ENCODE results near the gene ATP9A. TPM values are rescaled to one million over a fixed set of nuclear protein-coding genes. Genes with fewer than 3 reads are reported as not detected.

The ATP9A gene
- total RNA-seq, 2 donors from 2014 or later = 16.8 to 24.6 TPM

DNA sequence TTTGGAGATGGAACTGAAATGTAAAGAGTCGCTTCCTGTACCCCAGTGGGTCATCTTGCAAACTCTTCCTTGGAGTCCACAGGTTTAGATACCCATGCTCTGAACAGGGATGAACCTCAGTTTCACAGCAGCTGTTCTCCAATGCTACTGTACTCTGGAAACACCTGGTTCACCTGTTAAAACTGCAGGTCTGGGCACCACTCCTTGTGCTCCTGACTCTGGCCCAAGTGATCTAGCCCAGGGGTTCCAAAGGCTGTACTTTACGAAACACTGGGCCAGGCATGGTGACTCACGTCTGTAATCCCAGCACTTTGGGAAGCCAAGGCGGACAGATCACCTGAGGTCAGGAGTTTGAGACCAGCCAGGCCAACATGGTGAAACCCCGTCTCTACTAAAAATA lies 102.1 kb downstream of the ATP9A start:
- DNase-seq (peak in 1 of 4 donors; percentile 12), ATAC-seq (no peak)
- intact Hi-C loops (cut with DNase I) = no loop called here
- Histone ChIP-seq H3K4me3 (no peak overlapping the region), H3K9me3 (no peaks in the 10 kb centered on the region), H3K27me3 (no peaks in the 10 kb centered on the region), H3K27ac (no peak overlapping the region), H3K36me3 (replicated peaks in 1 of 2; ENCODE audit: insufficient read depth in 1 of 2, low read depth in 2 of 2) (peaks cover 0 to 10% of the 10 kb centered on the region in 2 donors), H3K4me1 (no peaks in the 10 kb centered on the region)
- TF ChIP-seq, protein P1, sequence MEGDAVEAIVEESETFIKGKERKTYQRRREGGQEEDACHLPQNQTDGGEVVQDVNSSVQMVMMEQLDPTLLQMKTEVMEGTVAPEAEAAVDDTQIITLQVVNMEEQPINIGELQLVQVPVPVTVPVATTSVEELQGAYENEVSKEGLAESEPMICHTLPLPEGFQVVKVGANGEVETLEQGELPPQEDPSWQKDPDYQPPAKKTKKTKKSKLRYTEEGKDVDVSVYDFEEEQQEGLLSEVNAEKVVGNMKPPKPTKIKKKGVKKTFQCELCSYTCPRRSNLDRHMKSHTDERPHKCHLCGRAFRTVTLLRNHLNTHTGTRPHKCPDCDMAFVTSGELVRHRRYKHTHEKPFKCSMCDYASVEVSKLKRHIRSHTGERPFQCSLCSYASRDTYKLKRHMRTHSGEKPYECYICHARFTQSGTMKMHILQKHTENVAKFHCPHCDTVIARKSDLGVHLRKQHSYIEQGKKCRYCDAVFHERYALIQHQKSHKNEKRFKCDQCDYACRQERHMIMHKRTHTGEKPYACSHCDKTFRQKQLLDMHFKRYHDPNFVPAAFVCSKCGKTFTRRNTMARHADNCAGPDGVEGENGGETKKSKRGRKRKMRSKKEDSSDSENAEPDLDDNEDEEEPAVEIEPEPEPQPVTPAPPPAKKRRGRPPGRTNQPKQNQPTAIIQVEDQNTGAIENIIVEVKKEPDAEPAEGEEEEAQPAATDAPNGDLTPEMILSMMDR (IDR thresholded peaks at IDR 0.05) = no peak
- TF ChIP-seq POLR2A (IDR thresholded peaks at IDR 0.05) = no peak
- WGBS, 2 donors = 90 to 97% methylated on average over 5 of the region's 5 CpGs

DNA sequence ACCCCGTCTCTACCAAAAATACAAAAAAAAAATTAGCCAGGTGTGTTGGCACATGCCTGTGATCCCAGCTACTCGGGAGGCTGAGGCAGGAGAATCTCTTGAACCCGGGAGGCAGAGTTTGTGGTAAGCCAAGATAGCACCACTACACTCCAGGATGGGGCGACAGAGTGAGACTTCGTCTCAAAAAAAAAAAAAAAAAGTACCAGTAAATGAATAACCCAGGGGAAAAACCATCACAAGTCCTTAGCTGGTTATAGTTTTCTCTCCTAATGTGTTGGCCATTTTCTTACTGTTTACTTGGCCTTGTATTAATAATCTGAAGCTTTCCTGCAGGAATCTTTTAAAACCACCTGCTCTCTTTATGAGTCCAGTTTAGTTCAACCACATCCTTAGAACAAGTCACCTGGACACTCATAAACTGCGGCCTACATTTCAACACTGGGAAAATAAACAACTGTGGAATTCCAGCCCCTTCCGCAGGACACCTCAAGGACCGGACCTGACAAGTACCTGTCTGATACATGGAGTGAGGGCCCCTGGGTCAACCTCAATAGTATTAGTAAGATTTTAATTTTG lies 102.6 kb downstream of the ATP9A start:
- ATAC-seq (no peak), DNase-seq (no peak)
- Histone ChIP-seq H3K36me3 (replicated peaks in 1 of 2; ENCODE audit: insufficient read depth in 1 of 2, low read depth in 2 of 2) (peaks cover 0 to 8% of the 10 kb centered on the region in 2 donors), H3K27ac (no peak overlapping the region), H3K9me3 (no peaks in the 10 kb centered on the region), H3K4me1 (no peaks in the 10 kb centered on the region), H3K27me3 (no peaks in the 10 kb centered on the region), H3K4me3 (no peak overlapping the region)
- intact Hi-C loops (cut with DNase I) = no loop called here
- 57 to 75% methylated on average over 8 of the region's 8 CpGs for WGBS, 2 donors
- no peak for TF ChIP-seq POLR2A (IDR thresholded peaks at IDR 0.05)
- TF ChIP-seq, protein P1 (IDR thresholded peaks at IDR 0.05) = no peak

DNA sequence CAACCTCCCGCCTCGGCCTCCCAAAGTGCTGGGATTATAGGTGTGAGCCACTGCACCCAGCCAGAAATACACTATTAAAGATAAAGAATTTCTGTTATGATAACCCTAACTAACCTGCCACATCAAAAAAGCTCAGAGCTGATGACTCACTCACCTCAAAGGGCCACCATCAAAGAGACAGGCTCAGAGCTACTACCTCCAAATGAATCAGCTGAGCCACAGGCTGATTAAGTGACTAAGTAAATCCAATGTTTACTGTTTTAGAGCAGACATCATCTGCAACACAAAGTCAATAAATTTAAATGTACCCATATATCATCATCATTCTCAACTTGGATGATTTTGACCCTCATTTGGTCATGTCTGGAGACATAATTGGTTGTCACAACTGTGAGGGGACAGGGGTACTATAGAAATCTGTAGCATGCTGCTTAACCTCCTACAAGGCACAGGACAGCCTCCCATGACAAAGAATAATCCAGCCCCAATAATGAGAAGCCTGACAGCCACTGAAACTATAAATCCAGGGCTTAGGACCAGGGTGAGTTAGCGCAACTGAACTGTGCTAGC lies 106.5 kb downstream of the ATP9A start:
- no peak for ATAC-seq
- no peak for TF ChIP-seq POLR2A (IDR thresholded peaks at IDR 0.05)
- TF ChIP-seq, protein P1 (IDR thresholded peaks at IDR 0.05) = no peak

DNA sequence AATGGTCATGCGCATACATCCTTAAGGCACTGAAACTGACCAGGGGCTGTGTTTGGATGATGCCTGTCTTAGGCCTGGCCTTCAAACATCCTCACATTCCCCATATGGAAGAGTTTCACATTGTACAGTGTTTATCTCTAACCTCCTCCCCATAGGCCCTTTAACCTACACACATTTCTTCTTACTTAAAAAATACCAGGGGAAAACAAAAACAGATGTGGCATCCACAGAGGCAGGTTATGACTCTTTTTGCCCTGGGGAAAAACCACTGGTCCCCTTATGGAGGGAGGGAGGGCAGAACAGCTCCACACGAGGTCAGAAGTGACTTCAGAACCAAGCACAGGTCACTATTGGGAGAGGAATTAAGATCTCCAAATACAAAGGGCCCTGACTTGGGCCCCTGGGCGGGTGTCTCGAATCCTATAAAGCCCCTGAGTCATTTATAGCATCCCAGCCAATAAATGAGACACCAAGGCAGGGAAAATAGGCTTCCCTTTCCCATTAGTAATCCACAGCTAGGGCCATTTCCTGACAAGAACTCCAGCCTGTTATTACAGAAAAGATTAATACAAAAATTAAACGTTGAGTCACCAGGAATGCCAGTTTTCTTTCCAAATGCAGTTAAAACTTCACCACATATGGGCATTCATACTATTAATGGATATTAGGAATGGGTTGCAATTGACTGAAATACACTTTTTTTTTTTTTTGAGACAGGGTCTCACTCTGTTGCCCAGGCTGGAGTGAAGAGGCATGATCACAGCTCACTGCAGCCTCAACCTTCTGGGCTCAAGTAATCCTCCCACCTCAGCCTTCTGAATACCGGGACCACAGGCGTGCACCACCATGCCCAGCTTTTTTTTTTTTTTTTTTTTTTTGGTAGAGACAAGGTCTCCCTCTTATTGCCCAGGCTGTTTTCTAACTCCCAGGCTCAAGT lies 107.2 kb downstream of the ATP9A start:
- H3K27me3 ChIP-seq = no peaks in the 10 kb centered on the region
- no peak for TF ChIP-seq POLR2A (IDR thresholded peaks at IDR 0.05)
- TF ChIP-seq, protein P1 (IDR thresholded peaks at IDR 0.05) = no peak
- DNase-seq = no peak
- no peaks in the 10 kb centered on the region for H3K4me1 ChIP-seq
- no peaks in the 10 kb centered on the region for H3K9me3 ChIP-seq
- no peak for ATAC-seq
- no peak overlapping the region for H3K4me3 ChIP-seq
- H3K36me3 ChIP-seq (replicated peaks in 1 of 2; ENCODE audit: insufficient read depth in 1 of 2, low read depth in 2 of 2) = peaks cover 0 to 5% of the 10 kb centered on the region in 2 donors
- WGBS, 2 donors = 88 to 89% methylated on average over 7 of the region's 7 CpGs
- peak overlapping the region in 1 of 4 donors; percentile 2 for H3K27ac ChIP-seq
- intact Hi-C loops (cut with DNase I) = no loop called here

More for the DNA sequence above, 106.5 kb downstream of the ATP9A start:
- Histone ChIP-seq H3K4me3 (no peak overlapping the region), H3K27me3 (no peaks in the 10 kb centered on the region), H3K4me1 (no peaks in the 10 kb centered on the region), H3K36me3 (replicated peaks in 1 of 2; ENCODE audit: insufficient read depth in 1 of 2, low read depth in 2 of 2) (peaks cover 0 to 5% of the 10 kb centered on the region in 2 donors), H3K9me3 (no peaks in the 10 kb centered on the region), H3K27ac (no peak overlapping the region)
- WGBS, 2 donors = 78 to 98% methylated on average over 3 of the region's 3 CpGs
- no peak for DNase-seq
- intact Hi-C loops (cut with DNase I) = no loop called here

Measured in body of pancreas (tissue), 4 donors.